IMR-90 (cell line): Measurements from ENCODE around the gene UBL4B. TPM values are rescaled to one million over a fixed set of nuclear protein-coding genes. Genes with fewer than 3 reads are reported as not detected.

Experiments used
- ATAC-seq: fragments of 200-7000 bp; cut with Tn5 transposase; 2 replicates; pipeline ENCODE4 v1.9.1; 2020; ENCODE audit warnings: low read depth, mild to moderate bottlenecking, moderate library complexity
- BruUV-seq: library from RNA; stranded (reverse); fragments of 400-500 nt; replicated peaks from 2 replicates; lab custom pipeline; 2021; lab: Mats Ljungman, UMichigan
- CTCF ChIA-PET: fragments of 300-600 bp; formaldehyde crosslinking; extraction: SDS; loops from one replicate; lab custom pipeline; 2021; ENCODE audit warnings: antibody characterized with exemption; lab: Yijun Ruan, JAX
- POLR2A ChIA-PET: fragments of 300-600 bp; sonication (Branson Sonifier 250); formaldehyde crosslinking; loops from one replicate; lab custom pipeline; 2022; ENCODE audit warnings: antibody characterized with exemption; ENCODE audit not compliant: unreplicated experiment; lab: Charles Lee
- DNase-seq: peaks from one replicate; pipeline ENCODE4 v3.0.0; 2013
- H2AFZ ChIP-seq: replicated peaks from 2 replicates; pipeline ENCODE3; 2013; ENCODE audit warnings: low read length, mild to moderate bottlenecking; ENCODE audit not compliant: poor library complexity
- H2AK5ac ChIP-seq: 2 replicates; pipeline ENCODE4 v1.6.1; 2013; ENCODE audit warnings: low read depth, low read length, inconsistent platforms
- H2AK9ac ChIP-seq: replicated peaks from 2 replicates; pipeline ENCODE3; 2013; ENCODE audit warnings: mild to moderate bottlenecking, low read depth, low read length, moderate library complexity; ENCODE audit not compliant: poor library complexity
- H2BK120ac ChIP-seq: 2 replicates; pipeline ENCODE4 v1.6.1; 2013; ENCODE audit warnings: low read depth, low read length, inconsistent platforms
- H2BK15ac ChIP-seq: 3 replicates; pipeline ENCODE4 v1.6.1; 2013; ENCODE audit warnings: low read depth, low read length, inconsistent platforms
- H2BK20ac ChIP-seq: 2 replicates; pipeline ENCODE4 v1.6.1; 2013; ENCODE audit warnings: low read depth, mild to moderate bottlenecking, inconsistent platforms, low read length, moderate library complexity
- H2BK5ac ChIP-seq: 2 replicates; pipeline ENCODE4 v1.6.1; 2013; ENCODE audit warnings: mild to moderate bottlenecking, low read depth, low read length, inconsistent platforms; ENCODE audit not compliant: poor library complexity, severe bottlenecking
- H3K14ac ChIP-seq: replicated peaks from 2 replicates; pipeline ENCODE4 v1.6.1; 2013; ENCODE audit warnings: low read depth, low read length, inconsistent platforms
- H3K18ac ChIP-seq: 2 replicates; pipeline ENCODE4 v1.6.1; 2013; ENCODE audit warnings: low read depth, low read length, control low read depth
- H3K23ac ChIP-seq: 2 replicates; pipeline ENCODE4 v1.6.1; 2013; ENCODE audit warnings: low read depth, low read length, inconsistent platforms
- H3K27ac ChIP-seq: 2 replicates; pipeline ENCODE4 v1.5.1; 2013; ENCODE audit warnings: mild to moderate bottlenecking, control low read depth, low read length; ENCODE audit not compliant: insufficient read depth
- H3K27me3 ChIP-seq: 2 replicates; pipeline ENCODE4 v1.6.1; 2013; ENCODE audit warnings: low read length; ENCODE audit not compliant: control insufficient read depth, insufficient read depth
- H3K36me3 ChIP-seq: 2 replicates; pipeline ENCODE4 v1.6.1; 2013; ENCODE audit warnings: low read length, mixed read lengths; ENCODE audit not compliant: control insufficient read depth, insufficient read depth
- H3K4ac ChIP-seq: 2 replicates; pipeline ENCODE4 v1.6.1; 2013; ENCODE audit warnings: low read depth, low read length, inconsistent platforms
- H3K4me1 ChIP-seq: 2 replicates; pipeline ENCODE4 v1.6.1; 2013; ENCODE audit warnings: low read length, mixed read lengths; ENCODE audit not compliant: control insufficient read depth, insufficient read depth
- H3K4me2 ChIP-seq: 2 replicates; pipeline ENCODE4 v1.6.1; 2013; ENCODE audit warnings: low read depth, mild to moderate bottlenecking, control low read depth, low read length, moderate library complexity
- H3K4me3 ChIP-seq: 2 replicates; pipeline ENCODE4 v1.5.1; 2013; ENCODE audit warnings: low read depth, mild to moderate bottlenecking, control low read depth, low read length, moderate library complexity; ENCODE audit not compliant: insufficient read depth
- H3K56ac ChIP-seq: 2 replicates; pipeline ENCODE4 v1.6.1; 2013; ENCODE audit warnings: low read length, inconsistent platforms; ENCODE audit not compliant: insufficient read depth; ENCODE audit errors: extremely low read depth
- H3K79me1 ChIP-seq, 2 experiments: 2 replicates each; pipeline ENCODE4 v1.6.1; 2013; ENCODE audit warnings: low read length in 2 of 2, inconsistent platforms in 1 of 2, low read depth in 1 of 2
- H3K9ac ChIP-seq: 2 replicates; pipeline ENCODE4 v1.6.1; 2013; ENCODE audit warnings: low read depth, low read length, control low read depth
- H3K9me1 ChIP-seq: 2 replicates; pipeline ENCODE4 v1.6.1; 2013; ENCODE audit warnings: low read length, inconsistent platforms; ENCODE audit not compliant: insufficient read depth
- H3K9me3 ChIP-seq: 2 replicates; pipeline ENCODE4 v1.6.1; 2013; ENCODE audit warnings: low read length; ENCODE audit not compliant: control insufficient read depth, insufficient read depth
- H4K20me1 ChIP-seq: 2 replicates; pipeline ENCODE4 v1.6.1; 2013; ENCODE audit warnings: low read length, inconsistent platforms; ENCODE audit not compliant: insufficient read depth
- H4K5ac ChIP-seq: 2 replicates; pipeline ENCODE4 v1.6.1; 2013; ENCODE audit warnings: mild to moderate bottlenecking, low read depth, low read length, control low read depth
- H4K8ac ChIP-seq, 2 experiments: 2 replicates each; pipeline ENCODE4 v1.6.1; 2013; ENCODE audit warnings: low read depth in 2 of 2, low read length in 2 of 2, control low read depth in 1 of 2, inconsistent platforms in 1 of 2
- H4K91ac ChIP-seq: 2 replicates; pipeline ENCODE4 v1.6.1; 2013; ENCODE audit warnings: low read depth, low read length, inconsistent platforms; ENCODE audit not compliant: insufficient read depth
- CHD1 ChIP-seq: IDR thresholded peaks from 2 replicates; pipeline ENCODE4 v1.6.1; 2012; ENCODE audit warnings: low read depth, low read length, improper control_type of control experiment
- NFE2L2 ChIP-seq: fragments of 150-350 bp; IDR thresholded peaks from 2 replicates; pipeline ENCODE4 v1.6.1; 2016; ENCODE audit warnings: low read depth, mild to moderate bottlenecking, low read length
- RAD21 ChIP-seq: IDR thresholded peaks from 2 replicates; pipeline ENCODE4 v1.6.1; 2012; ENCODE audit warnings: low read length, improper control_type of control experiment
- RFX5 ChIP-seq: IDR thresholded peaks from 2 replicates; pipeline ENCODE4 v1.8.0; 2012; ENCODE audit warnings: low read depth, mild to moderate bottlenecking, low read length, moderate library complexity
- SMC3 ChIP-seq: fragments of 150-350 bp; IDR thresholded peaks from 2 replicates; pipeline ENCODE4 v1.6.1; 2016; ENCODE audit warnings: low read depth, mild to moderate bottlenecking, antibody characterized with exemption, low read length, moderate library complexity
- WGBS, 2 experiments: methylation state at CpG; one replicate each; pipeline versions ENCODE4 v1.1.5 to v1.1.7; 2013; ENCODE audit warnings: missing lambda C conversion rate in 2 of 2; ENCODE audit not compliant: insufficient read length in 1 of 2; ENCODE audit errors: extremely low coverage in 2 of 2; 5-methylcytosine and 5-hydroxymethylcytosine counted together
- dilution Hi-C: fragments of 300-500 bp; cut with HindIII; formaldehyde crosslinking; loops from one replicate; pipeline ENCODE4 v1.14.3; 2018; ENCODE audit warnings: low sequenced_read_pairs; ENCODE audit not compliant: unreplicated experiment
- in situ Hi-C: fragments of 300-500 bp; cut with MboI; formaldehyde crosslinking; loops from 3 replicates; pipeline ENCODE4 v1.14.3; 2019; ENCODE audit warnings: low sequenced_read_pairs, inconsistent platforms, mixed read lengths
- intact Hi-C: fragments of 100-400 bp; cut with micrococcal nuclease; formaldehyde crosslinking; loops from 2 replicates; pipeline ENCODE4 v1.10.0; 2022
- polyA plus RNA-seq, 3 experiments: library from polyadenylated mRNA; depleted of rRNA; stranded (reverse); fragments of >200 nt; gene quantifications; 2 replicates each; pipeline ENCODE4 v1.2.3, GENCODE V29; 2012; ENCODE audit warnings: low replicate concordance in 1 of 3
- total RNA-seq: library from RNA; depleted of rRNA; stranded (reverse); fragments of >200 nt; gene quantifications from 2 replicates; pipeline ENCODE4 v1.2.3, GENCODE V29; 2012
- TF ChIP-seq, protein P1 (sequence below): fragments of 150-350 bp; IDR thresholded peaks from 2 replicates; pipeline ENCODE4 v1.6.1; 2016; ENCODE audit warnings: low read depth, mild to moderate bottlenecking, low read length, moderate library complexity, borderline replicate concordance

The UBL4B gene
- total and polyA plus RNA-seq, 2 of the 4 experiments (the other 2 are of a cell fraction): not detected

DNA sequence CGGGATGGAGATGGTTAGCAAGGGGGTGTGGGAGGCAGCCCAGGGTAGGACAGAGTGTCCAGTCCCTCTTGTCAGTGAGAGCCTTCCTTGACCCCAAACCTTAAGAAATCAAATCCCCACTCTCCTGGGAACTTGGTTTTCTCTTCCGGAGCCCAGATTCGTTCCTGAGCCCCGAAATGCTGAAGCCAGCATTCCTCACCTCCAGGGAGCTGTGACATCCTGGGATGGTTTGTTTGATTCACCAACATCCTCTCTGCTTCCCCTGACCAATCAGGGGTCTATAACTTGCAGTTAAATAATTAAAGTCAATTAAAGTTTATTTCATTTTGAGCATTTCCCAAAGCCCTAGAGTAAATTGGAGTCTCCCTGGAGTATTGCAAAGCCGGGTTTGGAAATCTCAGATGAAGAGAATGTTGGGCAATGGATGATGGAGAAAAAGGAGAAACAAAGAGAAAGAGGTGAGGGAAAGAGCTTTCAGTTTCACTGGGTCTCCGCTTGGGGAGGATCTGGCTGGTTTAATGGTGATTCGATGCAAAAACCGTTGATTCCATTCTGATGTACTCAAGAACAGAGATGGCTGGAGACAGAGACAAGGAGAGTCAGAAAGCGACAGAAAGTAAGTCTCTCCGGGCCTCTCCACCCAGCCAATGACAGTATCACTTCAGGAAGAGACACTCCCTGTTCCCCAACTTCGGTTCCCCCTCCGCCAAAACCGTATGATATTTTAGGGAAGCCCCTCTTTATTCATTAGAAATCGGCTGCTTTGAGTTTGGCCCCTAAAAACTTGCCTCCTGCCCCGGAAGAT is 29.0 kb upstream of the UBL4B start (continued):
- TF ChIP-seq CHD1: no peak

DNA sequence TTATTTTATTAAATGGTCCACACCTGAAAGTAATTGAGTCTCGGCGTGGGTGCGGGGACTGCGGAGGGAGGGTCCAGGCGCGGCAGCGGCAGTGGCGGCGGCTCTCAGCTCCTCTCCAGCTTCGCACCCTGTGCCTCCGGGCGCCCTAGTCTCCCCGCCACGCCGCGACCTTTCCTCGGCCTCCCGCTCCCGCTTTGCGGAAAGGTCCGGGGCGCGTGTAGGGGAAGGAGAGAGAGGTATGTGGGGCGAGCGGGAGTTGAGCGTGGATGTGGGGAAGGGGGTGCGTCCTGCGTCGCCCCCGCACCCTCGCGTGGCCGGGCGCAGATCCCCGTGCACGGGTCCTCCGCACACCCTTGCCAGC is 28.4 kb upstream of the UBL4B start:
- H3K27ac ChIP-seq: no peak overlapping the region
- H2BK120ac ChIP-seq: no peak overlapping the region
- no peaks in the 10 kb centered on the region for H3K79me1 ChIP-seq
- no peak overlapping the region for H3K23ac ChIP-seq
- no peaks in the 10 kb centered on the region for H3K9me1 ChIP-seq
- no peak overlapping the region for H4K91ac ChIP-seq
- no TSS peak for BruUV-seq
- H3K9me3 ChIP-seq: peaks cover 9% of the 10 kb centered on the region
- H3K27me3 ChIP-seq: peaks cover 83% of the 10 kb centered on the region
- DNase-seq (no peak), ATAC-seq (no peak)
- TF ChIP-seq RAD21: no peak
- TF ChIP-seq, protein P1, sequence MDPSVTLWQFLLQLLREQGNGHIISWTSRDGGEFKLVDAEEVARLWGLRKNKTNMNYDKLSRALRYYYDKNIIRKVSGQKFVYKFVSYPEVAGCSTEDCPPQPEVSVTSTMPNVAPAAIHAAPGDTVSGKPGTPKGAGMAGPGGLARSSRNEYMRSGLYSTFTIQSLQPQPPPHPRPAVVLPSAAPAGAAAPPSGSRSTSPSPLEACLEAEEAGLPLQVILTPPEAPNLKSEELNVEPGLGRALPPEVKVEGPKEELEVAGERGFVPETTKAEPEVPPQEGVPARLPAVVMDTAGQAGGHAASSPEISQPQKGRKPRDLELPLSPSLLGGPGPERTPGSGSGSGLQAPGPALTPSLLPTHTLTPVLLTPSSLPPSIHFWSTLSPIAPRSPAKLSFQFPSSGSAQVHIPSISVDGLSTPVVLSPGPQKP: no peak
- no peak for TF ChIP-seq RFX5
- TF ChIP-seq NFE2L2: no peak
- TF ChIP-seq CHD1: no peak
- TF ChIP-seq SMC3: no peak
- no peak overlapping the region for H4K5ac ChIP-seq
- intact Hi-C loops (loop anchor here (2.0 kb wide), 1 partner anchor 31 kb away; no protein-coding TSS in a partner anchor), dilution Hi-C loops (no loop called here), in situ Hi-C loops (no loop called here)
- POLR2A ChIA-PET: no interaction called here
- WGBS, 2 experiments: no CpG with 5 or more reads among the region's 37 CpGs
- peak overlapping the region; percentile 88 for H3K4me2 ChIP-seq
- no peaks in the 10 kb centered on the region; the same call in none of the 2 replicates for H3K4me1 ChIP-seq
- peak overlapping the region; percentile 79 for H2AFZ ChIP-seq
- no peak overlapping the region for H2AK5ac ChIP-seq
- no peak overlapping the region for H2BK5ac ChIP-seq
- no peak overlapping the region for H3K56ac ChIP-seq
- CTCF ChIA-PET: interaction anchor here (0.6 kb wide), 1 partner anchor 15 kb away, joined by 3 read pairs; no protein-coding TSS in a partner anchor
- no peak overlapping the region for H4K8ac ChIP-seq
- no peak overlapping the region for H2AK9ac ChIP-seq
- no peaks in the 10 kb centered on the region for H3K36me3 ChIP-seq
- H3K14ac ChIP-seq: no peak overlapping the region
- H3K18ac ChIP-seq: no peak overlapping the region
- no peak overlapping the region for H2BK20ac ChIP-seq
- H3K4ac ChIP-seq: no peak overlapping the region
- no peak overlapping the region for H2BK15ac ChIP-seq
- H4K20me1 ChIP-seq: no peaks in the 10 kb centered on the region
- H3K9ac ChIP-seq: no peak overlapping the region
- H3K4me3 ChIP-seq: no peak overlapping the region
